ENCODE data around the gene SOWAHD. TPM values are rescaled to one million over a fixed set of nuclear protein-coding genes. Genes with fewer than 3 reads are reported as not detected.

SOWAHD gene
- total RNA-seq, 6 donors from 2014 or later, result 3.2 to 11.6 (median 4.1) TPM

DNA sequence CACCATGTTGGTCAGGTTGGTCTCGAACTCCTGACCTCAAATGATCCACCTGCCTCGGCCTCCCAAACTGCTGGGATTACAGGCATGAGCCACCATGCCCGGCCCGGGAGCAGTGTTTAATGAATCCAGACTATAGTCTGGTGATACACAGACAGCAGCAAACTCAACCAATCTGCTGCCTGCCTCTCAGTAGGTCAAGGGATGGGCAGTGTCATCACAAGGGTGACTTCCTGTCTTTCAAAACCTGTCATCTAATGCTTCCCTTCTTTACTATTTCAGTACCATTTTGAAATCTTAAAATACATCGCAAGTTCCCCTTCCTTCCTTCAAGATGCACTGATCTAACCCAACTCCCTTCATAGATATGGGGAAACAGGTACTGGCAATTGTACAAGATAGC, 24.6 kb downstream of the SOWAHD start:
- WGBS, 2 donors, result 75 to 92% methylated on average over 5 of the region's 5 CpGs
- no peaks in the 10 kb centered on the region for H3K27me3 ChIP-seq
- no peak for TF ChIP-seq POLR2A (IDR thresholded peaks at IDR 0.05)
- TF ChIP-seq POLR2AphosphoS5 (IDR thresholded peaks at IDR 0.05), result peak in 1 of 2 donors; percentile 21
- ATAC-seq (ENCODE audit: low FRiP score in 2 of 2), result peak; percentile 42 to 51
- no peaks in the 10 kb centered on the region for H3K9me3 ChIP-seq
- peaks cover 0 to 26% (median 8%) of the 10 kb centered on the region in 4 donors for H3K36me3 ChIP-seq
- peak in 1 of 2 donors; percentile 45 for DNase-seq
- peak overlapping the region in 2 of 4 donors; percentile 30 to 59 for H3K27ac ChIP-seq
- H3K4me3 ChIP-seq, result no peak overlapping the region
- peaks cover 0 to 12% (median 2%) of the 10 kb centered on the region in 4 donors for H3K4me1 ChIP-seq

DNA sequence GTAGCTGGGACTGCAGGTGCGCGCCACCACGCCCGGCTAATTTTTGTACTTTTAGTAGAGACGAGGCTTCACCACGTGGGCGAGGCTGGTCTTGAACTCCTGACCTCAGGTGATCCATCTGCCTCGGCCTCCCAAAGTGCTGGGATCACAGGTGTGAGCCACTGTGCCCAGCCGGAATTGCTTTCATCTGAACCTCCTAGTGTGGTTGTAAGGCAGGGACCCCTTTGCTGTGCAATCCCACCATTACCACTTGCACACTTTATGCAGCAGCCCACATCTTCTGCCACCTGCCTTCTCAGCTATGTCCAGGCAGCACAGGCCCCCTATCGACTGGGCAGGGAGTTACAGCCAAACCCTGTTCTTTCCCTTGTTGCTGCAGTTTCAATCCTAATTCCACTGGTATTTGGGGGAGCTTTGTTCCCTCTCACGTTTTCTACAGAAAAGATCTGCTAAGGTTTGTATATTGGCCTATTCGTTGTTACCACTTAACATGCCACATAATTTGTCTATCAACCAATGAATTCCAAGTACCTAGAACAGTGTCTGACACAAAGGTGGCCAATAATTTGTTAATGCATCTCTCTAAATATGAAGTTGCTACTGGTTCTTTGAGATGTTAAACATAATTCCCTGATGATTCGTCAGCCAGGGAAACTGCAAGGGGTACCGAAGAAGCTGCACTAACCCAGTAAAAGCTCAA, 26.5 kb downstream of the SOWAHD start:
- DNase-seq (peak in 1 of 2 donors; percentile 34), ATAC-seq (ENCODE audit: low FRiP score in 2 of 2) (no peak)
- Histone ChIP-seq H3K27me3 (no peaks in the 10 kb centered on the region), H3K36me3 (peaks cover 0 to 41% (median 11%) of the 10 kb centered on the region in 4 donors), H3K4me3 (no peak overlapping the region), H3K9me3 (no peaks in the 10 kb centered on the region), H3K4me1 (peaks cover 4 to 30% (median 14%) of the 10 kb centered on the region in 4 donors), H3K27ac (no peak overlapping the region)
- TF ChIP-seq EP300 (IDR thresholded peaks at IDR 0.05) (no peak), POLR2A (IDR thresholded peaks at IDR 0.05) (no peak), POLR2AphosphoS5 (IDR thresholded peaks at IDR 0.05) (no peak)
- TF ChIP-seq, protein P1, sequence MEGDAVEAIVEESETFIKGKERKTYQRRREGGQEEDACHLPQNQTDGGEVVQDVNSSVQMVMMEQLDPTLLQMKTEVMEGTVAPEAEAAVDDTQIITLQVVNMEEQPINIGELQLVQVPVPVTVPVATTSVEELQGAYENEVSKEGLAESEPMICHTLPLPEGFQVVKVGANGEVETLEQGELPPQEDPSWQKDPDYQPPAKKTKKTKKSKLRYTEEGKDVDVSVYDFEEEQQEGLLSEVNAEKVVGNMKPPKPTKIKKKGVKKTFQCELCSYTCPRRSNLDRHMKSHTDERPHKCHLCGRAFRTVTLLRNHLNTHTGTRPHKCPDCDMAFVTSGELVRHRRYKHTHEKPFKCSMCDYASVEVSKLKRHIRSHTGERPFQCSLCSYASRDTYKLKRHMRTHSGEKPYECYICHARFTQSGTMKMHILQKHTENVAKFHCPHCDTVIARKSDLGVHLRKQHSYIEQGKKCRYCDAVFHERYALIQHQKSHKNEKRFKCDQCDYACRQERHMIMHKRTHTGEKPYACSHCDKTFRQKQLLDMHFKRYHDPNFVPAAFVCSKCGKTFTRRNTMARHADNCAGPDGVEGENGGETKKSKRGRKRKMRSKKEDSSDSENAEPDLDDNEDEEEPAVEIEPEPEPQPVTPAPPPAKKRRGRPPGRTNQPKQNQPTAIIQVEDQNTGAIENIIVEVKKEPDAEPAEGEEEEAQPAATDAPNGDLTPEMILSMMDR (IDR thresholded peaks at IDR 0.05), result peak; percentile 20 to 47 (median 40)
- 70 to 73% methylated on average over 5 to 14 of the region's 14 CpGs for WGBS, 2 donors

DNA sequence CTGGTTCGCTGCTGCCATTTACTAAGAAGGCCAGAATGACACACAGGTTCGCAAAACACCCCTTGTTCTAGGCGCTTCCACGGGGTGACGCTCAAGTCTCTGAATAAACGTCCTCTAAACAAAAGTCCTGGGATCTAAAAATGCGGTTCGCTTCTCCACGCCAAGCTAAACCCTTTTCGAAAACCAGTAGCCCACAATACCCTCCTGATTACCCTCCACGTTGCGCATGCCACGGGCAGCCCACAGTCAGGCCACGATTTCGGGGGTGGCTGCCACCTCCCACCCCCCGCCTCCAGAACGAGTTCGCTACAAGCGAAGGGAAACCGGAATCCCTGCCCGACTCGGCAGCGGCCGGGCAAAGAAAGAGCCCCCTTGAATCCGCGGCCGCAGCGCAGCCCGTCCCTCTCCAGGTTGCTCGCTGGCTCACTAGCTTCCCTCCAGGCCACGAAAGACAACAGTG, 32.6 kb downstream of the SOWAHD start:
- WGBS, 2 donors, result 0 to 45% methylated on average over 6 to 30 of the region's 31 CpGs
- Histone ChIP-seq H3K27me3 (no peaks in the 10 kb centered on the region), H3K27ac (peak overlapping the region; percentile 89 to 94 (median 92)), H3K4me1 (peaks cover 6 to 31% (median 15%) of the 10 kb centered on the region in 4 donors), H3K36me3 (peaks cover 0 to 28% (median 5%) of the 10 kb centered on the region in 4 donors), H3K4me3 (peak overlapping the region; percentile 34 to 70 (median 64)), H3K9me3 (no peaks in the 10 kb centered on the region)
- no peak for TF ChIP-seq EP300 (IDR thresholded peaks at IDR 0.05)
- TF ChIP-seq, protein P1 (IDR thresholded peaks at IDR 0.05), result peak in 1 of 6 experiments; percentile 19
- DNase-seq, result peak; percentile 30 to 88
- peak; percentile 11 to 64 for ATAC-seq (ENCODE audit: low FRiP score in 2 of 2)

DNA sequence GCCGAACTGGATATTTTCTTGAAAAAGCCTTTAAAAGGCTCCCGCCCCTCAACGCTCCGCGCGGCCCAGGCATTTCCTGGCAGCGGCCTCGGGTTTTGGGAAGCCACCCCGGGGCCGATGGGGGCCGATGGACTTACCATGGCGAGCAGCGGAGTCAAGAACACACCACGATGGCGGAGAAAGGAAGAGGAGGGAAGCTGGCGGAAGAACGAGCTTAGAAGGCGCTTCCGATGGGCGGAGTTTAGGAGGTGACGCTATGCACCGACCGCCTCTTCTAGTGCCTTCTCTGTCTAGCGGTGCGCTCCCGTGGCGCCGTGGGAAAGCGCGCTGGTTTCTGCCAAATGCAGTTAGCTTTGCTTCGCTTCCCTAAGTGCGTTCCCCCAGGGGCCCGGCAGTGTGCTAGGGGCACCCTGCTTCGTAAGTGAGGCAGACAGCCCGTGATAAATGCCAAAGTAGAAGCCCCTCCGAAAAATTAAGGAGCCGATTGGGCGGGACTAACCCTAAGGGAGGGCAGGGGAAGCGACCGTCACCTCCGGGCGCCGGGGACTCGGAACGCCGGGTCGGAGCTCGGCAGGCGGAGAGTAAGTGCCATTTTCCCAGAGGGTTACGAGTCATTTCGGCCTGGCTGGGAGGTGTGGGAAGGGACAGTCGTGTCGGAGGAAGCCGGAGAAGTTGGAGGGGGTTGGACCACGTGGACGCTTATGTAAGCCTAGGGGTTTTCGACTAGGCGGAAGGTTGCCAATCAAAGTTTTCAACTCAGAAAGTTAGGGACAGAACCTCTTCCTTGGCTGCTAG, 33.2 kb downstream of the SOWAHD start, which contains the start of gene RPL39:
Gene RPL39 (minus strand): TSS at position 194 of the 795 bp plus-strand sequence. CDS start 54 bp downstream, at position 140.
- ATAC-seq (ENCODE audit: low FRiP score in 2 of 2), result peak; percentile 96 to 99
- no peaks in the 10 kb centered on the region for H3K9me3 ChIP-seq
- H3K27ac ChIP-seq, result peak within 1 kb of the TSS; percentile 89 to 94 (median 92)
- peak within 1 kb of the TSS; percentile 34 to 70 (median 64) for H3K4me3 ChIP-seq
- peak; percentile 79 to 91 for DNase-seq
- peaks cover 6 to 30% (median 15%) of the 10 kb centered on the region in 4 donors for H3K4me1 ChIP-seq
- H3K36me3 ChIP-seq, result peaks cover 0 to 25% (median 3%) of the 10 kb centered on the region in 4 donors
- H3K27me3 ChIP-seq, result no peaks in the 10 kb centered on the region
- TF ChIP-seq POLR2AphosphoS5 (IDR thresholded peaks at IDR 0.05) (peak; percentile 73 to 85), POLR2A (IDR thresholded peaks at IDR 0.05) (peak in 3 of 4 donors; percentile 61 to 80 (median 69))
- TF ChIP-seq, protein P1 (IDR thresholded peaks at IDR 0.05), result no peak
- WGBS, 2 donors, result 0 to 39% methylated on average over 2 to 55 of the region's 58 CpGs
